ENCODE measurements around the gene ZNF568.

ZNF568 gene

DNA sequence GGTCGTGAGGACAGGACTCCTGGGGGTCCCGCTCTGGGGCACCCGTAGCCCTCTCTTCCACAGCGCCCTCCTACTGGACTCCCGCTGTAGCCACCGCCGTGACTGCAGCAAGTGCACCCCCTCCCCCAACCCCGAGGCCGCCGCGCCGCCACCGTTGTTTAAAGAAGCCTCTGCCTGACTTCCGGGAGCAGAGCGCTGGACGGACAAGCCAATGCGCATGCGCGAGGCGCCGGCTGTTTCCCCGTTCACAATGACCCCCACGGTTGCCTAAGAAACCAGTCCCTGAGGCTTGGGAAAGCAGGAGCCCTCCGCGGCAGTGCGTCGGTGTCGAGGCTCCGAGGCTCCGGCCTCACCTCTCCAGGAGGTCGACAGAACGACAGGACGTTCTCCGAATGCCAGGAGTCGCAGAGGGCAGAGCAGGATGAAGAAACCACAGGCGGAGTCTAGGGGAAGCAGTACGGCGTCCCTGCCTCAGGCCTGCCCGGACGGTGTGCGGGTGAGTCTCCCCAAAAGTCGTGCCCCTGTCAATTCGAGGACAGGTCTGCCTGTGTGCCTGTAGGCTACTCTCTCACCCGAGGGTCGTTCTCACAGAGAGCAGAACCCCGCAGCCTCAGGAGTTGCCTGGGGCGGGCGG, 91.6 kb downstream of the ZNF568 start:
- DNase-seq, result peak; percentile 60

DNA sequence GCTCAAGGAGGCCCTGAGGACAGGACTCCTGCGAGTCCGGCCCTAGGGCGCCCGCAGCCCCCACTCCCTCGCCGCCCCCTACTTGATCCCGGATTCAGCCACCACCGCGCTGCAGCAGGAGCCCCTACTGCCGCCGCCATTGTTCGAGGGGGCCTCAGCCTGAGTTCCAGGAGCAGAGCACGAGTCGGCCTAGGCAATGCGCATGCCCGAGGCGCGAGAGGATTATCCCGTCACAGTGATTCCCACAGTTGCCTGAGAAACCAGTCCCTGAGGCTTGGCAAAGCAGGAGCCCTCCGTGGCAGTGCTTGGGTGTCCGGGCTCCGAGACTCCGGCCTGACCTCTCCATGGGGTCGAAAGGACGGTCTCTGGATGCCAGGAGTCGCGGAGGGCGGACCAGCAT, 93.7 kb downstream of the ZNF568 start:
- DNase-seq, result no peak

DNA sequence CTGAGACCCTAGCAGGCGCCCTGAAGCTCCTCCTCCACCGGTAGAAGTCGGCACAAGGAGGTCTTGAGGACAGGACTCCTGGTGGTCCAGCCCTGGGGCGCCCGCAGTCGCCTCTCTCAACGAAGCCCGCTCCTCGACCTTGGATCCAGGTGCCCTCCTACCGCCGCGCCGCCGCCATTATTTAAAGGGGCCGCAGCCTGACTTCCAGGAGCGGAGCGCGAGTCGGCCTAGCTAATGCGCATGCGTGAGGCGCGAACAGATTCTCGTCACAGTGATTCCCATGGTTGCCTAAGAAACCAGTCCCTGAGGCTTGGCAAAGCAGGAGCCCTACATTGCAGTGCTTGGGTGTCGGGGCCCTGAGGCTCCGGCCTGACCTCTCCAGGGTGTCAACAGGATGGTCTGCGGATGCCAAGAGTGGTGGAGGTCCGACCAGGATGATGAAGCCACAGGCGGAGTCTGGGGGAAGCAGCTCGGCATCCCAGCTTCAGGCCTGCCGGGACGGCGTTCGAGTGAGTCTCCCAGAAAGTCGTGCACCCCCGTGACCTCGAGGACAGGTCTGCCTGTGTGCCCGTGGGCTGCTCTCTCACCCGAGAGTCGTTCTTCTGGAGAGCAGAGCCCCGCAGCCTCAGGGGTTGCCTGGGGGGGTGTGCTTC, 96.1 kb downstream of the ZNF568 start:
- no peak for DNase-seq

DNA sequence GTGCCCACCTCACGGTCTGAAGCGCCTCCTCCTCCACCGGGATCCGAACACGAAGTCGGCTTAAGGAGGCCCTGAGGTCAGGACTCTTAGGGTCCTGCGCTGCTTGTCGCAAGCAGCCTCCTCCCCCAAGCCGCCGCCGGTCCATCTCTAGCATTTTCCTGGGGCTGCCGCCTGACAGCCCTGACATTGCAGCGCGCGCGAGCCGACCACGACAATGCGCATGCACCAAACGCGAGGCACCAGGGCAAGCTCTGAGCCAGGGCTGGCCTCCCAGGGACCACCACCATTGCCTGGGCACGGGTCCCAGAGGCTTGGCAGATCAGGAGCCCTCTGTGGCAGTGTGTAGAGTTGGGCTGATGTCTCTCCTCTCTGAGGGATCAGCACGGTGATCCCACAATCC, 98.3 kb downstream of the ZNF568 start:
- no peak for DNase-seq

- no peak for DNase-seq
These were observed 129.0 kb downstream of the ZNF568 start for GRCh38 chr19:37045140-37045539.
